HG03521 (cell line): ENCODE measurements around the gene CRLF2.
"Not testable (repeated sequence)": the region's sequence is repeated elsewhere in the genome, so short reads cannot be mapped to it uniquely, and the experiment has no call there.

ENCODE experiments used
- ATAC-seq: cut with Tn5 transposase; IDR thresholded peaks from one replicate; pipeline ENCODE4 v1.9.1; 2021; ENCODE audit warnings: mild to moderate bottlenecking, moderate library complexity; ENCODE audit not compliant: unreplicated experiment

CRLF2 gene

GRCh38 chrX:1170243-1170642 is 42.2 kb downstream of the CRLF2 start:
- no peak for ATAC-seq

- no peak for ATAC-seq
Observed at GRCh38 chrX:1169189-1169588, 43.3 kb downstream of the CRLF2 start.

GRCh38 chrX:1167918-1168481 is 44.4 kb downstream of the CRLF2 start:
- ATAC-seq, result no peak

- no peak for ATAC-seq
Observed at GRCh38 chrX:1167466-1167865, 45.0 kb downstream of the CRLF2 start.

GRCh38 chrX:1165535-1166196 is 46.8 kb downstream of the CRLF2 start:
- ATAC-seq, result no peak

- ATAC-seq, result no peak
Observed at GRCh38 chrX:1164322-1165288, 47.8 kb downstream of the CRLF2 start.

- ATAC-seq, result no peak
Observed at GRCh38 chrX:1163231-1163630, 49.2 kb downstream of the CRLF2 start.

- no peak for ATAC-seq
Observed at GRCh38 chrX:1162119-1162916, 50.1 kb downstream of the CRLF2 start.

GRCh38 chrX:1159548-1159947 is 52.9 kb downstream of the CRLF2 start:
- no peak for ATAC-seq

GRCh38 chrX:1156681-1157455 is 55.6 kb downstream of the CRLF2 start:
- ATAC-seq, result not testable (repeated sequence)

- no peak for ATAC-seq
Observed at GRCh38 chrX:1153940-1154339, 58.5 kb downstream of the CRLF2 start.

- ATAC-seq, result no peak
Observed at GRCh38 chrX:1152090-1152489, 60.4 kb downstream of the CRLF2 start.

- ATAC-seq, result no peak
Observed at GRCh38 chrX:1151378-1152077, 60.9 kb downstream of the CRLF2 start.

- no peak for ATAC-seq
Observed at GRCh38 chrX:1150569-1151347, 61.7 kb downstream of the CRLF2 start.

- no peak for ATAC-seq
Observed at GRCh38 chrX:1147611-1148515, 64.6 kb downstream of the CRLF2 start.

GRCh38 chrX:1144293-1144692 is 68.2 kb downstream of the CRLF2 start:
- ATAC-seq, result no peak
